ENCODE data around the gene EBF3.

DNA sequence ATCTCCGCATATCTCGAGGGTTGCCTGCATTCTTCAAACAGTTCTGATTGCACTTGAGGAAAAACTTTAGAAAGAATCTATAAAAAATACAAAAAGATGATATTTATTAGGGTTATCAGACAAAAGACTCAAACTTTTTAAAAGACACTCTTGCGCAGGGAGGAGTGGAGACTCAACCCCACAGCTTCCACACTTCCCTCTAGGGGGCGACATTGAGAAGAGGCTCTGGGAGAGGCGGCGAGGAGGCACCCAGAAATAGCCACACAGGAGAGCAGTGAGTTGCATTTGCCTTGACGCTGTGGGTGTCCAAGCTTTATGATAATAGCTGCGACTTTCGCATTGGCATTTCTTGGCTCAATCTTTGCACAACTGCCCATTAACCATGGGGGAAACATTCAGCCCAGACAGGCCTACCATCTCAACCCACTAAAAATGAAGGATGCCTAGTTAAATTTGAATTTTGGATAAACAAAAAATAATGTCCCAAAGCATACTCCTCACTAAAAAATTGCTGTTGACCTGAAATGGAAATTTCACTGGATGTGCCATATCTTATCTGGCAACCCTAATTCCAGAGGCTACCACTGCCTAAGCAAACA is 86.2 kb downstream of the EBF3 start:
- TF ChIP-seq TAF1 (IDR thresholded peaks at IDR 0.05; ENCODE audit: low read depth) (no peak), EP300 (IDR thresholded peaks at IDR 0.05; ENCODE audit: borderline replicate concordance) (no peak), ZBTB7A (IDR thresholded peaks at IDR 0.05; ENCODE audit: low read depth) (no peak), YY1 (IDR thresholded peaks at IDR 0.05; ENCODE audit: low read depth) (no peak), RAD21 (IDR thresholded peaks at IDR 0.05; ENCODE audit: low read depth) (peak; percentile 42)
- TF ChIP-seq, protein P1, sequence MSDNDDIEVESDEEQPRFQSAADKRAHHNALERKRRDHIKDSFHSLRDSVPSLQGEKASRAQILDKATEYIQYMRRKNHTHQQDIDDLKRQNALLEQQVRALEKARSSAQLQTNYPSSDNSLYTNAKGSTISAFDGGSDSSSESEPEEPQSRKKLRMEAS (IDR thresholded peaks at IDR 0.05): no peak
- TF ChIP-seq, protein P2, sequence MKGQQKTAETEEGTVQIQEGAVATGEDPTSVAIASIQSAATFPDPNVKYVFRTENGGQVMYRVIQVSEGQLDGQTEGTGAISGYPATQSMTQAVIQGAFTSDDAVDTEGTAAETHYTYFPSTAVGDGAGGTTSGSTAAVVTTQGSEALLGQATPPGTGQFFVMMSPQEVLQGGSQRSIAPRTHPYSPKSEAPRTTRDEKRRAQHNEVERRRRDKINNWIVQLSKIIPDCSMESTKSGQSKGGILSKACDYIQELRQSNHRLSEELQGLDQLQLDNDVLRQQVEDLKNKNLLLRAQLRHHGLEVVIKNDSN (IDR thresholded peaks at IDR 0.05): no peak

Measured in Ishikawa (cell line).